ENCODE data around the gene IGF2BP3. TPM values are rescaled to one million over a fixed set of nuclear protein-coding genes. Genes with fewer than 3 reads are reported as not detected.
"Not testable (repeated sequence)": the region's sequence is repeated elsewhere in the genome, so short reads cannot be mapped to it uniquely, and the experiment has no call there.

Gene IGF2BP3
- total RNA-seq, 5 donors from 2014 or later (not counting 1 experiment from before 2014, with no cell fraction given) = 0.46 to 1.9 (median 0.55) TPM; not detected in 1

- no peaks in the 10 kb centered on the region for H3K36me3 Mint-ChIP-seq
- CTCF ChIA-PET = no interaction called here
- POLR2A ChIA-PET = no interaction called here
- no peak overlapping the region for H3K27ac Mint-ChIP-seq
- Histone ChIP-seq H3K36me3 (ENCODE audit: control insufficient read depth in 2 of 2, extremely low read depth in 1 of 2, insufficient read depth in 1 of 2, low read length in 1 of 2) (peaks cover 0 to 5% of the 10 kb centered on the region in 2 donors), H3K27ac (ENCODE audit: low read length) (no peak overlapping the region), H3K27me3 (replicated peaks in 1 of 2; ENCODE audit: control insufficient read depth in 2 of 2, extremely low read depth in 1 of 2, insufficient read depth in 2 of 2, low read length in 1 of 2) (peaks cover 0 to 12% of the 10 kb centered on the region in 2 experiments), H3K4me3 (ENCODE audit: control insufficient read depth in 1 of 2, extremely low read depth in 1 of 2, low read length in 1 of 2) (no peak overlapping the region), H3K9me3 (no peaks in the 10 kb centered on the region), H3K4me1 (ENCODE audit: control insufficient read depth in 1 of 2, extremely low read depth in 1 of 2, insufficient read depth in 2 of 2, low read length in 2 of 2) (peaks cover 0 to 2% of the 10 kb centered on the region in 2 experiments)
- 80% methylated on average over 2 of the region's 5 CpGs for WGBS (ENCODE audit: insufficient coverage)
- peaks cover 4 to 6% of the 10 kb centered on the region in 2 donors for H3K27me3 Mint-ChIP-seq
- ATAC-seq (replicated peaks in 1 of 4) (no peak), DNase-seq (no peak)
- no peaks in the 10 kb centered on the region for H3K9me3 Mint-ChIP-seq
- no peak overlapping the region for H3K4me3 Mint-ChIP-seq
- H3K4me1 Mint-ChIP-seq = no peaks in the 10 kb centered on the region
These were observed 66.3 kb downstream of the IGF2BP3 start for GRCh38 chr7:23403970-23404369.

- DNase-seq; ATAC-seq (replicated peaks in 1 of 4); H3K9me3 Mint-ChIP-seq; CTCF ChIA-PET; POLR2A ChIA-PET; H3K27me3 ChIP-seq (replicated peaks in 1 of 2; ENCODE audit: control insufficient read depth in 2 of 2, extremely low read depth in 1 of 2, insufficient read depth in 2 of 2, low read length in 1 of 2); H3K9me3 ChIP-seq; H3K4me1 ChIP-seq (ENCODE audit: control insufficient read depth in 1 of 2, extremely low read depth in 1 of 2, insufficient read depth in 2 of 2, low read length in 2 of 2); H3K4me1 Mint-ChIP-seq; H3K27ac Mint-ChIP-seq; H3K4me3 Mint-ChIP-seq; H3K27ac ChIP-seq (ENCODE audit: low read length); H3K4me3 ChIP-seq (ENCODE audit: control insufficient read depth in 1 of 2, extremely low read depth in 1 of 2, low read length in 1 of 2); H3K36me3 Mint-ChIP-seq; H3K27me3 Mint-ChIP-seq: not testable (repeated sequence)
- WGBS (ENCODE audit: insufficient coverage) = no CpG with 5 or more reads among the region's 2 CpGs
- H3K36me3 ChIP-seq (ENCODE audit: control insufficient read depth in 2 of 2, extremely low read depth in 1 of 2, insufficient read depth in 1 of 2, low read length in 1 of 2) = peaks cover 0 to 10% of the 10 kb centered on the region in 2 donors
These were observed 72.2 kb downstream of the IGF2BP3 start for GRCh38 chr7:23398090-23398489.

- WGBS (ENCODE audit: insufficient coverage) = 94% methylated on average over 2 of the region's 4 CpGs
- no peak for ATAC-seq (replicated peaks in 1 of 4)
- H3K27me3 ChIP-seq (replicated peaks in 1 of 2; ENCODE audit: control insufficient read depth in 2 of 2, extremely low read depth in 1 of 2, insufficient read depth in 2 of 2, low read length in 1 of 2) = peaks cover 0 to 9% of the 10 kb centered on the region in 2 experiments
- no peaks in the 10 kb centered on the region for H3K9me3 ChIP-seq
- no peak overlapping the region for H3K4me3 Mint-ChIP-seq
- H3K36me3 ChIP-seq (ENCODE audit: control insufficient read depth in 2 of 2, extremely low read depth in 1 of 2, insufficient read depth in 1 of 2, low read length in 1 of 2) = peaks cover 0 to 10% of the 10 kb centered on the region in 2 donors
- CTCF ChIA-PET = interaction anchor here in 1 of 2 donors (0.6 kb wide), 1 partner anchor 320 kb away, joined by 9 read pairs; no protein-coding TSS in a partner anchor
- no peaks in the 10 kb centered on the region for H3K4me1 ChIP-seq (ENCODE audit: control insufficient read depth in 1 of 2, extremely low read depth in 1 of 2, insufficient read depth in 2 of 2, low read length in 2 of 2)
- H3K27ac ChIP-seq (ENCODE audit: low read length) = no peak overlapping the region
- no peak overlapping the region for H3K4me3 ChIP-seq (ENCODE audit: control insufficient read depth in 1 of 2, extremely low read depth in 1 of 2, low read length in 1 of 2)
- H3K9me3 Mint-ChIP-seq = no peaks in the 10 kb centered on the region
- no peaks in the 10 kb centered on the region for H3K4me1 Mint-ChIP-seq
- no peaks in the 10 kb centered on the region for H3K36me3 Mint-ChIP-seq
- peaks cover 0 to 7% of the 10 kb centered on the region in 2 donors for H3K27me3 Mint-ChIP-seq
- no peak for DNase-seq
- POLR2A ChIA-PET = interaction anchor here in 1 of 2 donors (0.6 kb wide), 1 partner anchor 138 kb away, joined by 3 read pairs; no protein-coding TSS in a partner anchor
- H3K27ac Mint-ChIP-seq = no peak overlapping the region
These were observed 73.0 kb downstream of the IGF2BP3 start for GRCh38 chr7:23397241-23397640.

- no peak for DNase-seq
- peaks cover 0 to 10% of the 10 kb centered on the region in 2 donors for H3K36me3 ChIP-seq (ENCODE audit: control insufficient read depth in 2 of 2, extremely low read depth in 1 of 2, insufficient read depth in 1 of 2, low read length in 1 of 2)
- no peaks in the 10 kb centered on the region for H3K9me3 Mint-ChIP-seq
- H3K27me3 Mint-ChIP-seq = peaks cover 0 to 7% of the 10 kb centered on the region in 2 donors
- WGBS (ENCODE audit: insufficient coverage) = 92% methylated on average over 1 of the region's 3 CpGs
- ATAC-seq (replicated peaks in 1 of 4) = no peak
- H3K4me3 Mint-ChIP-seq = no peak overlapping the region
- H3K9me3 ChIP-seq = no peaks in the 10 kb centered on the region
- H3K27ac ChIP-seq (ENCODE audit: low read length) = no peak overlapping the region
- no peaks in the 10 kb centered on the region for H3K4me1 ChIP-seq (ENCODE audit: control insufficient read depth in 1 of 2, extremely low read depth in 1 of 2, insufficient read depth in 2 of 2, low read length in 2 of 2)
- no peaks in the 10 kb centered on the region for H3K4me1 Mint-ChIP-seq
- no peak overlapping the region for H3K27ac Mint-ChIP-seq
- H3K4me3 ChIP-seq (ENCODE audit: control insufficient read depth in 1 of 2, extremely low read depth in 1 of 2, low read length in 1 of 2) = no peak overlapping the region
- POLR2A ChIA-PET = interaction anchor here in 1 of 2 donors (0.7 kb wide), 1 partner anchor 1268 kb away, joined by 3 read pairs; no protein-coding TSS in a partner anchor
- peaks cover 0 to 4% of the 10 kb centered on the region in 2 experiments for H3K27me3 ChIP-seq (replicated peaks in 1 of 2; ENCODE audit: control insufficient read depth in 2 of 2, extremely low read depth in 1 of 2, insufficient read depth in 2 of 2, low read length in 1 of 2)
- no peaks in the 10 kb centered on the region for H3K36me3 Mint-ChIP-seq
- CTCF ChIA-PET = interaction anchor here (0.6 to 1.0 kb wide), 3 partner anchors 39 to 321 kb away, joined by 3 to 9 read pairs (median 4); no protein-coding TSS in a partner anchor
These were observed 73.9 kb downstream of the IGF2BP3 start for GRCh38 chr7:23396222-23397015.

GRCh38 chr7:23394488-23395171, 75.7 kb downstream of the IGF2BP3 start:
- Mint-ChIP-seq H3K27me3 (peaks cover 0 to 3% of the 10 kb centered on the region in 2 donors), H3K27ac (no peak overlapping the region), H3K36me3 (no peaks in the 10 kb centered on the region), H3K9me3 (no peaks in the 10 kb centered on the region), H3K4me1 (no peaks in the 10 kb centered on the region), H3K4me3 (no peak overlapping the region)
- no peak for ATAC-seq (replicated peaks in 1 of 4)
- Histone ChIP-seq H3K36me3 (ENCODE audit: control insufficient read depth in 2 of 2, extremely low read depth in 1 of 2, insufficient read depth in 1 of 2, low read length in 1 of 2) (peaks cover 0 to 5% of the 10 kb centered on the region in 2 donors), H3K27ac (ENCODE audit: low read length) (no peak overlapping the region), H3K27me3 (replicated peaks in 1 of 2; ENCODE audit: control insufficient read depth in 2 of 2, extremely low read depth in 1 of 2, insufficient read depth in 2 of 2, low read length in 1 of 2) (no peaks in the 10 kb centered on the region), H3K9me3 (no peaks in the 10 kb centered on the region), H3K4me1 (ENCODE audit: control insufficient read depth in 1 of 2, extremely low read depth in 1 of 2, insufficient read depth in 2 of 2, low read length in 2 of 2) (no peaks in the 10 kb centered on the region), H3K4me3 (ENCODE audit: control insufficient read depth in 1 of 2, extremely low read depth in 1 of 2, low read length in 1 of 2) (no peak overlapping the region)
- DNase-seq = no peak
- CTCF ChIA-PET = no interaction called here
- POLR2A ChIA-PET = no interaction called here
- WGBS (ENCODE audit: insufficient coverage) = 100% methylated on average over 2 of the region's 3 CpGs

GRCh38 chr7:23393636-23394035, 76.7 kb downstream of the IGF2BP3 start:
- H3K36me3 Mint-ChIP-seq = no peaks in the 10 kb centered on the region

More at GRCh38 chr7:23393636-23394035, 76.7 kb downstream of the IGF2BP3 start:
- no peaks in the 10 kb centered on the region for H3K27me3 ChIP-seq (replicated peaks in 1 of 2; ENCODE audit: control insufficient read depth in 2 of 2, extremely low read depth in 1 of 2, insufficient read depth in 2 of 2, low read length in 1 of 2)
- Mint-ChIP-seq H3K4me3 (no peak overlapping the region), H3K4me1 (no peaks in the 10 kb centered on the region), H3K27ac (no peak overlapping the region), H3K27me3 (peaks cover 0 to 3% of the 10 kb centered on the region in 2 donors), H3K9me3 (no peaks in the 10 kb centered on the region)
- WGBS (ENCODE audit: insufficient coverage) = 92% methylated on average over 2 of the region's 3 CpGs
- peaks cover 0 to 5% of the 10 kb centered on the region in 2 donors for H3K36me3 ChIP-seq (ENCODE audit: control insufficient read depth in 2 of 2, extremely low read depth in 1 of 2, insufficient read depth in 1 of 2, low read length in 1 of 2)
- no peaks in the 10 kb centered on the region for H3K9me3 ChIP-seq
- ChIA-PET POLR2A (no interaction called here), CTCF (no interaction called here)
- no peak overlapping the region for H3K4me3 ChIP-seq (ENCODE audit: control insufficient read depth in 1 of 2, extremely low read depth in 1 of 2, low read length in 1 of 2)
- no peak overlapping the region for H3K27ac ChIP-seq (ENCODE audit: low read length)
- DNase-seq = no peak
- ATAC-seq (replicated peaks in 1 of 4) = no peak
- H3K4me1 ChIP-seq (ENCODE audit: control insufficient read depth in 1 of 2, extremely low read depth in 1 of 2, insufficient read depth in 2 of 2, low read length in 2 of 2) = no peaks in the 10 kb centered on the region

Data from T-cell (primary cell).